Peyer's patch (tissue), 4 donors: Measurements from ENCODE around the gene SUPT4H1.

Experiments
- CTCF ChIP-seq, 6 experiments: fragments of 450-650 bp in 4 of 6; fragments of 200-600 bp in 2 of 6; sonication (generic) in 1 of 6; IDR thresholded peaks; one replicate each; pipeline ENCODE4 v1.5.1; 2017 to 2019; ENCODE audit warnings: antibody characterized with exemption in 6 of 6, mild to moderate bottlenecking in 3 of 6, moderate library complexity in 1 of 6
- POLR2A ChIP-seq, 2 donors: fragments of 450-650 bp; IDR thresholded peaks; one replicate each; pipeline ENCODE4 v1.5.1; 2017; ENCODE audit warnings: antibody characterized with exemption in 2 of 2, mild to moderate bottlenecking in 2 of 2, moderate library complexity in 2 of 2

- TF ChIP-seq POLR2A (IDR thresholded peaks at IDR 0.05) (no peak), CTCF (IDR thresholded peaks at IDR 0.05) (no peak)
These were observed 21.9 kb upstream of the SUPT4H1 start for GRCh38 chr17:58373923-58374322.
